Naive thymus-derived CD8-positive, alpha-beta T cell (primary cell): ENCODE data around the gene NUP205. TPM values are rescaled to one million over a fixed set of nuclear protein-coding genes. Genes with fewer than 3 reads are reported as not detected.
A peak's percentile ranks its signal among the peaks of the same experiment; 100 is the strongest.

Source experiments
- ATAC-seq, 2 donors: fragments of 150-1000 bp; cut with Tn5 transposase in 1 of 2; sonication (Bioruptor Pico), chemical (Tn5 transposase) in 1 of 2; 1 replicate in 1 of 2; 2 replicates in 1 of 2; pipeline ENCODE4 v1.10.0; 2021; ENCODE audit warnings: mild to moderate bottlenecking in 2 of 2, moderate library complexity in 2 of 2
- POLR2A ChIA-PET: fragments of 350-600 bp; sonication (Branson Sonifier 250); formaldehyde crosslinking; loops from one replicate; lab custom pipeline; 2021; ENCODE audit warnings: antibody characterized with exemption; lab: Charles Lee
- DNase-seq, 10 donors: peaks; one replicate each; pipeline versions ENCODE4 v3.0.0 to v3.0.0-alpha.2; 2020 to 2022
- H3K27ac Mint-ChIP-seq, 10 donors: one replicate each; pipeline ENCODE4 v1.8.0; 2020 to 2022; ENCODE audit warnings: mild to moderate bottlenecking in 10 of 10, mixed read lengths in 10 of 10, moderate library complexity in 4 of 10, inconsistent platforms in 1 of 10
- H3K27me3 Mint-ChIP-seq, 5 donors: one replicate each; pipeline ENCODE4 v1.8.0; 2021 to 2022; ENCODE audit warnings: mixed read lengths in 5 of 5
- H3K36me3 Mint-ChIP-seq, 3 donors: one replicate each; pipeline ENCODE4 v1.8.0; 2020 to 2022; ENCODE audit warnings: mixed read lengths in 3 of 3, mild to moderate bottlenecking in 2 of 3, inconsistent platforms in 1 of 3
- H3K4me1 Mint-ChIP-seq, 4 donors: one replicate each; pipeline ENCODE4 v1.8.0; 2021 to 2022; ENCODE audit warnings: mixed read lengths in 4 of 4
- H3K4me3 Mint-ChIP-seq, 10 donors: one replicate each; pipeline ENCODE4 v1.8.0; 2020 to 2022; ENCODE audit warnings: mild to moderate bottlenecking in 10 of 10, mixed read lengths in 10 of 10, moderate library complexity in 6 of 10, inconsistent platforms in 1 of 10
- H3K9me3 Mint-ChIP-seq, 9 donors: one replicate each; pipeline ENCODE4 v1.8.0; 2020 to 2022; ENCODE audit warnings: mixed read lengths in 9 of 9, mild to moderate bottlenecking in 3 of 9, inconsistent platforms in 1 of 9, moderate library complexity in 1 of 9
- polyA plus RNA-seq, 3 donors: library from polyadenylated mRNA; unstranded; fragments of 300-500 nt; fragmentation: Illumina TruSeq; gene quantifications; one replicate each; pipeline ENCODE4 v1.2.3, GENCODE V29; 2021
- total RNA-seq, 8 experiments: library from RNA in 2 of 8; stranded (reverse) in 2 of 8; gene quantifications; one replicate each; pipeline ENCODE4 v1.2.3 and lab custom pipeline; 2021 to 2026

NUP205 gene
- total RNA-seq (10 to 100 TPM; 73.7 to 77.8 TPM), polyA plus RNA-seq (10 to 100 TPM; 20.5 to 24.9 (median 22.2) TPM), total RNA-seq (lab: John Stamatoyannopoulos, UW) (125 to 244 (median 154) reads per million in 6 experiments)

GRCh38 chr7:135557455-135558336, at the start of gene NUP205:
NUP205 (plus strand) TSS chr7:135557917; CDS start chr7:135557945, 28 bp downstream.
- DNase-seq, result peak; percentile 50 to 98 (median 80)
- no peaks in the 10 kb centered on the region for H3K9me3 Mint-ChIP-seq
- peaks cover 0 to 15% (median 0%) of the 10 kb centered on the region in 3 donors for H3K36me3 Mint-ChIP-seq
- POLR2A ChIA-PET, result interaction anchor here (0.6 to 1.5 kb wide), 4 partner anchors 13 to 172 kb away, joined by 4 to 10 read pairs (median 4); partner anchors contain the start of gene CNOT4
- H3K4me3 Mint-ChIP-seq, result peak within 1 kb of the TSS in 6 of 10 donors; percentile 37 to 73 (median 59)
- peaks cover 8 to 21% (median 18%) of the 10 kb centered on the region in 4 donors for H3K4me1 Mint-ChIP-seq
- peak within 1 kb of the TSS in 7 of 10 donors; percentile 43 to 90 (median 77) for H3K27ac Mint-ChIP-seq
- peak; percentile 88 to 89 for ATAC-seq
- H3K27me3 Mint-ChIP-seq, result no peaks in the 10 kb centered on the region

GRCh38 chr7:135508883-135509588, 48.7 kb upstream of the NUP205 start:
- Mint-ChIP-seq H3K27ac (no peak overlapping the region), H3K4me3 (no peak overlapping the region), H3K27me3 (no peaks in the 10 kb centered on the region), H3K4me1 (peaks cover 0 to 17% (median 9%) of the 10 kb centered on the region in 4 donors), H3K9me3 (no peaks in the 10 kb centered on the region), H3K36me3 (peaks cover 0 to 5% (median 0%) of the 10 kb centered on the region in 3 donors)
- DNase-seq, result peak in 7 of 10 donors; percentile 14 to 61 (median 38)
- ATAC-seq, result peak in 1 of 2 donors; percentile 11
- POLR2A ChIA-PET, result interaction anchor here (0.6 to 1.7 kb wide), 4 partner anchors 42 to 156 kb away, joined by 3 to 7 read pairs (median 4); no protein-coding TSS in a partner anchor

GRCh38 chr7:135509589-135509838, 48.2 kb upstream of the NUP205 start:
- peaks cover 0 to 15% (median 8%) of the 10 kb centered on the region in 4 donors for H3K4me1 Mint-ChIP-seq
- no peak overlapping the region for H3K4me3 Mint-ChIP-seq
- no peaks in the 10 kb centered on the region for H3K9me3 Mint-ChIP-seq
- no peak overlapping the region for H3K27ac Mint-ChIP-seq
- POLR2A ChIA-PET, result interaction anchor here (0.6 to 1.7 kb wide), 4 partner anchors 42 to 156 kb away, joined by 3 to 7 read pairs (median 4); no protein-coding TSS in a partner anchor
- peaks cover 0 to 5% (median 0%) of the 10 kb centered on the region in 3 donors for H3K36me3 Mint-ChIP-seq
- no peaks in the 10 kb centered on the region for H3K27me3 Mint-ChIP-seq
- ATAC-seq, result no peak
- DNase-seq, result peak in 1 of 10 donors; percentile 18

GRCh38 chr7:135509839-135510591, 47.7 kb upstream of the NUP205 start, which contains the start of gene CNOT4:
CNOT4 (minus strand) TSS chr7:135510102; CDS start chr7:135438331, 71,771 bp downstream.
- Mint-ChIP-seq H3K4me1 (peaks cover 0 to 13% (median 7%) of the 10 kb centered on the region in 4 donors), H3K4me3 (no peak within 1 kb of the TSS), H3K36me3 (peaks cover 0 to 3% (median 0%) of the 10 kb centered on the region in 3 donors), H3K27ac (no peak within 1 kb of the TSS), H3K9me3 (no peaks in the 10 kb centered on the region), H3K27me3 (no peaks in the 10 kb centered on the region)
- peak; percentile 88 to 98 (median 96) for DNase-seq
- POLR2A ChIA-PET, result interaction anchor here (0.5 to 1.7 kb wide), 5 partner anchors 27 to 83 kb away, joined by 3 to 7 read pairs (median 3); no protein-coding TSS in a partner anchor
- peak; percentile 95 to 96 for ATAC-seq

- no peaks in the 10 kb centered on the region for H3K27me3 Mint-ChIP-seq
- ATAC-seq (no peak), DNase-seq (no peak)
- H3K4me3 Mint-ChIP-seq, result no peak overlapping the region
- H3K27ac Mint-ChIP-seq, result no peak overlapping the region
- no peaks in the 10 kb centered on the region for H3K9me3 Mint-ChIP-seq
- no peaks in the 10 kb centered on the region for H3K36me3 Mint-ChIP-seq
- peaks cover 0 to 12% (median 7%) of the 10 kb centered on the region in 4 donors for H3K4me1 Mint-ChIP-seq
- POLR2A ChIA-PET, result no interaction called here
Observed at GRCh38 chr7:135510592-135511183, 47.0 kb upstream of the NUP205 start.

- H3K4me1 Mint-ChIP-seq, result peaks cover 0 to 3% (median 1%) of the 10 kb centered on the region in 4 donors
- POLR2A ChIA-PET, result no interaction called here
- DNase-seq, result peak in 7 of 10 donors; percentile 2 to 70 (median 54)
- no peaks in the 10 kb centered on the region for H3K9me3 Mint-ChIP-seq
- no peaks in the 10 kb centered on the region for H3K36me3 Mint-ChIP-seq
- H3K27ac Mint-ChIP-seq, result no peak overlapping the region
- no peak for ATAC-seq
- H3K4me3 Mint-ChIP-seq, result no peak overlapping the region
- H3K27me3 Mint-ChIP-seq, result peaks cover 0 to 7% (median 0%) of the 10 kb centered on the region in 5 donors
Observed at GRCh38 chr7:135512135-135512887, 45.4 kb upstream of the NUP205 start.

- ATAC-seq (no peak), DNase-seq (no peak)
- POLR2A ChIA-PET, result no interaction called here
- no peak overlapping the region for H3K4me3 Mint-ChIP-seq
- no peaks in the 10 kb centered on the region for H3K4me1 Mint-ChIP-seq
- no peaks in the 10 kb centered on the region for H3K9me3 Mint-ChIP-seq
- H3K36me3 Mint-ChIP-seq, result no peaks in the 10 kb centered on the region
- peaks cover 0 to 8% (median 0%) of the 10 kb centered on the region in 5 donors for H3K27me3 Mint-ChIP-seq
- H3K27ac Mint-ChIP-seq, result peak overlapping the region in 1 of 10 donors; percentile 71
Observed at GRCh38 chr7:135514856-135515255, 42.9 kb upstream of the NUP205 start.

GRCh38 chr7:135517060-135517459, 40.7 kb upstream of the NUP205 start:
- H3K4me1 Mint-ChIP-seq, result no peaks in the 10 kb centered on the region
- peaks cover 0 to 8% (median 0%) of the 10 kb centered on the region in 5 donors for H3K27me3 Mint-ChIP-seq
- H3K9me3 Mint-ChIP-seq, result no peaks in the 10 kb centered on the region
- H3K27ac Mint-ChIP-seq, result peak overlapping the region in 1 of 10 donors; percentile 57
- no peaks in the 10 kb centered on the region for H3K36me3 Mint-ChIP-seq
- H3K4me3 Mint-ChIP-seq, result no peak overlapping the region
- ATAC-seq (no peak), DNase-seq (no peak)
- POLR2A ChIA-PET, result no interaction called here

GRCh38 chr7:135518748-135519147, 39.0 kb upstream of the NUP205 start:
- no peaks in the 10 kb centered on the region for H3K4me1 Mint-ChIP-seq
- DNase-seq (no peak), ATAC-seq (no peak)
- H3K4me3 Mint-ChIP-seq, result no peak overlapping the region
- H3K36me3 Mint-ChIP-seq, result no peaks in the 10 kb centered on the region
- H3K9me3 Mint-ChIP-seq, result peaks cover 0 to 9% (median 4%) of the 10 kb centered on the region in 9 donors
- peaks cover 0 to 8% (median 0%) of the 10 kb centered on the region in 5 donors for H3K27me3 Mint-ChIP-seq
- POLR2A ChIA-PET, result no interaction called here
- no peak overlapping the region for H3K27ac Mint-ChIP-seq

- Mint-ChIP-seq H3K27ac (no peak overlapping the region), H3K36me3 (no peaks in the 10 kb centered on the region), H3K9me3 (peaks cover 0 to 9% (median 4%) of the 10 kb centered on the region in 9 donors), H3K4me3 (no peak overlapping the region), H3K27me3 (peaks cover 0 to 8% (median 0%) of the 10 kb centered on the region in 5 donors), H3K4me1 (no peaks in the 10 kb centered on the region)
- ATAC-seq, result no peak
- no peak for DNase-seq
- POLR2A ChIA-PET, result no interaction called here
Observed at GRCh38 chr7:135519233-135519688, 38.5 kb upstream of the NUP205 start.

- Mint-ChIP-seq H3K4me3 (no peak overlapping the region), H3K27ac (no peak overlapping the region), H3K4me1 (no peaks in the 10 kb centered on the region), H3K36me3 (no peaks in the 10 kb centered on the region), H3K9me3 (peaks cover 0 to 9% (median 4%) of the 10 kb centered on the region in 9 donors), H3K27me3 (peaks cover 0 to 8% (median 0%) of the 10 kb centered on the region in 5 donors)
- ATAC-seq (no peak), DNase-seq (no peak)
- POLR2A ChIA-PET, result no interaction called here
Observed at GRCh38 chr7:135519871-135520270, 37.8 kb upstream of the NUP205 start.
